Transverse colon (tissue), 4 donors: ENCODE data around the gene SYK. TPM values are rescaled to one million over a fixed set of nuclear protein-coding genes. Genes with fewer than 3 reads are reported as not detected.

Experiments
- DNase-seq: peaks from one replicate; pipeline ENCODE4 v3.0.0-alpha.2; 2019
- H3K27ac ChIP-seq, 4 donors: fragments of 200-600 bp; sonication (generic); 2 replicates each; pipeline ENCODE4 v1.5.1; 2016 to 2018; ENCODE audit warnings: inconsistent platforms in 4 of 4
- H3K27me3 ChIP-seq: fragments of 200-600 bp; sonication (generic); 2 replicates; pipeline ENCODE4 v1.5.1; 2017; ENCODE audit warnings: inconsistent platforms
- H3K36me3 ChIP-seq, 4 donors: fragments of 200-600 bp; sonication (generic); 2 replicates each; pipeline ENCODE4 v1.5.1; 2017 to 2019; ENCODE audit warnings: inconsistent platforms in 4 of 4
- H3K4me1 ChIP-seq, 4 donors: fragments of 200-600 bp; sonication (generic); 2 replicates each; pipeline ENCODE4 v1.5.1; 2017 to 2020; ENCODE audit warnings: inconsistent platforms in 4 of 4
- H3K4me3 ChIP-seq, 4 donors: fragments of 200-600 bp; sonication (generic); 1 replicate in 1 of 4; 2 replicates in 3 of 4; pipeline versions ENCODE4 v1.5.1 to v1.6.1; 2017 to 2019; ENCODE audit warnings: inconsistent platforms in 4 of 4
- H3K9me3 ChIP-seq, 2 donors: fragments of 200-600 bp; sonication (generic); 2 replicates each; pipeline ENCODE4 v1.5.1; 2017 to 2019; ENCODE audit warnings: inconsistent platforms in 2 of 2
- EP300 ChIP-seq: sonication (generic); formaldehyde crosslinking; IDR thresholded peaks from one replicate; pipeline ENCODE4 v1.6.1; 2017; ENCODE audit warnings: antibody characterized with exemption, low read depth
- POLR2A ChIP-seq: fragments of 450-650 bp; IDR thresholded peaks from one replicate; pipeline ENCODE4 v1.6.1; 2016; ENCODE audit warnings: antibody characterized with exemption, mild to moderate bottlenecking, moderate library complexity
- POLR2AphosphoS5 ChIP-seq, 3 donors: sonication (generic); formaldehyde crosslinking; IDR thresholded peaks; one replicate each; pipeline ENCODE4 v1.6.1; 2016; ENCODE audit warnings: antibody characterized with exemption in 3 of 3
- WGBS, 2 donors: methylation state at CpG; one replicate each; pipeline ENCODE4 v1.1.5; 2018; ENCODE audit warnings: low coverage in 1 of 2; 5-methylcytosine and 5-hydroxymethylcytosine counted together
- in situ Hi-C, 4 donors: fragments of 200-750 bp; cut with MboI; loops; one replicate each; pipeline versions ENCODE4 v1.15.0 to v1.15.1; 2017; ENCODE audit warnings: low sequenced_read_pairs in 3 of 4, low pct_ligation_motif_present in 1 of 4, low pct_unique_long_range_greater_than_20kb in 1 of 4
- intact Hi-C: fragments of 100-400 bp; cut with DNase I; formaldehyde crosslinking; loops from one replicate; pipeline ENCODE4 v1.15.1; 2023; ENCODE audit warnings: low total_unique reads
- total RNA-seq, 4 donors: library from RNA; depleted of rRNA; stranded (reverse); fragments of >200 nt; gene quantifications; one replicate each; pipeline ENCODE4 v1.1.0, GENCODE V29; 2016
- TF ChIP-seq, protein P1 (sequence below), 5 experiments: fragments of 200-600 bp in 3 of 5; fragments of 450-650 bp in 2 of 5; sonication (generic) in 3 of 5; IDR thresholded peaks; 1 replicate in 2 of 5; 2 replicates in 3 of 5; pipeline ENCODE4 v1.5.1; 2016 to 2017; ENCODE audit warnings: antibody characterized with exemption in 5 of 5, inconsistent platforms in 3 of 5, mild to moderate bottlenecking in 2 of 5, moderate library complexity in 1 of 5

Gene SYK
- total RNA-seq, 4 donors from 2014 or later: 32.2 to 534 (median 34.3) TPM

DNA sequence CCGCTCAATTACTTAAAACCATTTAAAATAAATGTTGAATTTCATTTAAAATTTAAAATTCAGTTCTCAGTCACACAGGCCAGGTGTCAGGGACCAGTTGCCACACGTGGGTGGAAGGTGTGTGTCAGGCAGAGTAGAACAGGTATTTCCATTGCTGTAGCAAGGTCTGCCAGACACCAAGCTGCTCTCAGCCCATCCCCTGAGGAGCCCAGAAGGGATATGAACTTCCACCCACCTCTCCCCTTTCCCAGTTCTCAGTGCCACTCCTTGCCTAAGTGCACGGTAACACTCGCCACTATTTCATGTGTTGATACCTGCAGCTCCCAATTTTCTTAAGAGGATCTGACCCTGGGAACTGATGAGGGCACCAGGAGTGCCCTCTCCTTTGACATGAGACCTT is 12.7 kb downstream of the SYK start:
- no peak overlapping the region for H3K4me3 ChIP-seq
- no peak for DNase-seq
- no peak for TF ChIP-seq EP300
- no peak for TF ChIP-seq POLR2AphosphoS5 (IDR thresholded peaks at IDR 0.05)
- TF ChIP-seq, protein P1, sequence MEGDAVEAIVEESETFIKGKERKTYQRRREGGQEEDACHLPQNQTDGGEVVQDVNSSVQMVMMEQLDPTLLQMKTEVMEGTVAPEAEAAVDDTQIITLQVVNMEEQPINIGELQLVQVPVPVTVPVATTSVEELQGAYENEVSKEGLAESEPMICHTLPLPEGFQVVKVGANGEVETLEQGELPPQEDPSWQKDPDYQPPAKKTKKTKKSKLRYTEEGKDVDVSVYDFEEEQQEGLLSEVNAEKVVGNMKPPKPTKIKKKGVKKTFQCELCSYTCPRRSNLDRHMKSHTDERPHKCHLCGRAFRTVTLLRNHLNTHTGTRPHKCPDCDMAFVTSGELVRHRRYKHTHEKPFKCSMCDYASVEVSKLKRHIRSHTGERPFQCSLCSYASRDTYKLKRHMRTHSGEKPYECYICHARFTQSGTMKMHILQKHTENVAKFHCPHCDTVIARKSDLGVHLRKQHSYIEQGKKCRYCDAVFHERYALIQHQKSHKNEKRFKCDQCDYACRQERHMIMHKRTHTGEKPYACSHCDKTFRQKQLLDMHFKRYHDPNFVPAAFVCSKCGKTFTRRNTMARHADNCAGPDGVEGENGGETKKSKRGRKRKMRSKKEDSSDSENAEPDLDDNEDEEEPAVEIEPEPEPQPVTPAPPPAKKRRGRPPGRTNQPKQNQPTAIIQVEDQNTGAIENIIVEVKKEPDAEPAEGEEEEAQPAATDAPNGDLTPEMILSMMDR (IDR thresholded peaks at IDR 0.05): no peak
- H3K9me3 ChIP-seq: no peaks in the 10 kb centered on the region
- H3K27me3 ChIP-seq: no peaks in the 10 kb centered on the region
- 74 to 90% methylated on average over 2 to 4 of the region's 4 CpGs for WGBS, 2 donors
- intact Hi-C loops: no loop called here
- no peaks in the 10 kb centered on the region for H3K36me3 ChIP-seq
- in situ Hi-C loops: no loop called here
- H3K4me1 ChIP-seq: peaks cover 0 to 15% (median 0%) of the 10 kb centered on the region in 4 donors
- no peak overlapping the region for H3K27ac ChIP-seq

GRCh38 chr9:90815183-90815943 is 13.7 kb downstream of the SYK start:
- Histone ChIP-seq H3K36me3 (no peaks in the 10 kb centered on the region), H3K4me3 (no peak overlapping the region), H3K27ac (peak overlapping the region; percentile 32 to 60 (median 44)), H3K4me1 (peaks cover 0 to 14% (median 0%) of the 10 kb centered on the region in 4 donors), H3K27me3 (no peaks in the 10 kb centered on the region), H3K9me3 (no peaks in the 10 kb centered on the region)
- peak; percentile 42 for DNase-seq
- intact Hi-C loops: no loop called here
- TF ChIP-seq, protein P1 (IDR thresholded peaks at IDR 0.05): no peak
- TF ChIP-seq EP300 (no peak), POLR2A (no peak), POLR2AphosphoS5 (IDR thresholded peaks at IDR 0.05) (no peak)
- in situ Hi-C loops: no loop called here
- 48 to 50% methylated on average over 13 of the region's 13 CpGs for WGBS, 2 donors

DNA sequence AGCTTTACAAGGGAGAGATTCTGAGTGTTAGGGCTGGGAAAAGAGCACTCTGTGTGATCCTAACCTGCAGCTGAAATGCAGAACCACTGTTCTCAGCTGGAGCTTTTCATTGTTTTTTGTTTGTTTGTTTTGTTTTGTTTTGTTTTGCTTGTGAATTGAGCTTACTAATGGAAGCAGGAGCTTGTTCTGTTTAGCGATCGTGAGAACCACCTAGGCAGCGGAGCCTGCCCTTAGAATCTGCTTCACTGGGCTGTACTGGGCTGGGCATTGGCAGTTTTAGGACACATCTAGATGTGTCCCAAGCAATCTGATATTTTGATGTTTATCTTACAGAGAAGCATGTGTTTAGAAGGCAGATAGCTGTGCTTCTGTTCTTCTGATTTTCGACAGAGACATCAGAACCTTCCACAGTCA is 14.3 kb downstream of the SYK start:
- Histone ChIP-seq H3K4me3 (no peak overlapping the region), H3K36me3 (no peaks in the 10 kb centered on the region), H3K27me3 (no peaks in the 10 kb centered on the region), H3K27ac (peak overlapping the region in 2 of 4 donors; percentile 47 to 60), H3K9me3 (no peaks in the 10 kb centered on the region), H3K4me1 (peaks cover 0 to 10% (median 0%) of the 10 kb centered on the region in 4 donors)
- TF ChIP-seq POLR2A: no peak
- no peak for TF ChIP-seq EP300
- no peak for TF ChIP-seq POLR2AphosphoS5 (IDR thresholded peaks at IDR 0.05)
- TF ChIP-seq, protein P1 (IDR thresholded peaks at IDR 0.05): no peak
- DNase-seq: no peak
- in situ Hi-C loops (no loop called here), intact Hi-C loops (no loop called here)
- 82 to 89% methylated on average over 4 of the region's 4 CpGs for WGBS, 2 donors

- WGBS, 2 donors: 95% methylated on average over 2 of the region's 2 CpGs
- Histone ChIP-seq H3K4me1 (peaks cover 0 to 4% (median 0%) of the 10 kb centered on the region in 4 donors), H3K36me3 (no peaks in the 10 kb centered on the region), H3K4me3 (no peak overlapping the region), H3K9me3 (no peaks in the 10 kb centered on the region), H3K27me3 (no peaks in the 10 kb centered on the region), H3K27ac (no peak overlapping the region)
- intact Hi-C loops (no loop called here), in situ Hi-C loops (no loop called here)
- no peak for DNase-seq
- TF ChIP-seq EP300: no peak
These were observed 15.1 kb downstream of the SYK start for GRCh38 chr9:90816690-90817089.
